RKO (cell line): Measurements from ENCODE around the gene EBF3.

Experiments used
- DNase-seq: peaks from one replicate; pipeline ENCODE4 v3.0.0-alpha.2; 2016; ENCODE audit warnings: low spot score

Gene EBF3

DNA sequence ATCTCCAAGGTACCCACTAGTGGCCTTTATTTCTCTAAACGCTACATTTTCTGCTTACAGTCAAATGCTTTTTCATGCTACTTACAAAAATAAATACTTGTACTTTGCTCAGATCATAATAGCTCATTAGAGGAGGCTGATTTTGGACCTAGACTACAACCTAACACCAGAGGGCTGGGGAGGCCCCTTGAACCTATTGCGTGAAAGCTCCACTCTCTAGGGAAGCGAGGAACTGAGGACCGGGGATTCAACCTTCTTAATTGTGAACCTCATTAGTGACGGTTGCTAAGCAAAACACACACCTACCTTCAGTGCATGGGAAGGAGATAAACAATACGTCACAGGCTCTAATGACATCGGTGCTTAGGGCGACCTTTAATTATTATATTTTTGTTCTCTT, 92.1 kb downstream of the EBF3 start:
- no peak for DNase-seq

DNA sequence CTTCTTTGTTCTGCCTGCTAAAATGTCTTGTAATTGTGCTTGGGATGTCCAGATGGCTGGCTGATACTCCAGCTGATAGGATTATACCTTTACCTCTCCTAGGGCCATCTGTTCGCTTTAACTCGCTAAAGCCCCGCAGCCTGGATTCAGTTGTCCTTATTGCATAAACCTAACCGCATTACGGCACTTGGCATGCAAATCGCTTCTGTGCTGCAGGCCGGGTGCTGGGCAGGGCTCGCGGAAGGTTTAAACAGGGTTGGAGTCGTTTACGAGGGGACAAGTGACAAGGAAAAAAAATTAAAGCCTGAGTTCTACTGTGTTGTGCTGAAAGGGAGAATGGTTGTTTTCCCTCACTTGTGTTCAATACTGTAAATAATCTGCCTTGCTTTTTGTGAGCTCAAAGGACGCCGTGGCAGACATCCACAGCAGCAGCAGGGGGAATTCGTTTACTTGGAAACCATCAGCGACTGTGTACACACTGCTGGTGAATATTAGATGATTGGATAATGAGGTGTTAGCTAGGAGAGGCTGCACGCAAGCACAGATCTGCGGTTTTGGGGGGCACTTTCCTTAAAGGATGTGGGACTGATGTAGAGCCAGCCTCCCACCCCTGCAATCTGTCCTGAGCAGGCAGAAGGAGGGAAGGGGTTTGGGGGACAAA, 93.0 kb downstream of the EBF3 start:
- DNase-seq, result no peak

DNA sequence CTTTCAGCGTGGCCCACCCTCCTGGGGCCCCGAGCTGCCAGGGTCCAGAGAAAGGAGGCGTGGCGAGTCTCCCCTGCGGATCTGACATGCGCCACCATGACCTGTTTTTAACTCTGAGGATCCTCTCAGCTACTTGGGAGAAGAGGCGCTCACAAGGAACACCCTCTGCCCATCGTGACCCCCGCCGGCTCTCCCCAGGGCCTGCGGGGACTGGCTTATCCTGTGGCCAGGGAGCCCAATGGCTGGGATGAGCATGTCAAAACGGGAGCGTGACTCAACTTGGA, 93.7 kb downstream of the EBF3 start:
- no peak for DNase-seq

DNA sequence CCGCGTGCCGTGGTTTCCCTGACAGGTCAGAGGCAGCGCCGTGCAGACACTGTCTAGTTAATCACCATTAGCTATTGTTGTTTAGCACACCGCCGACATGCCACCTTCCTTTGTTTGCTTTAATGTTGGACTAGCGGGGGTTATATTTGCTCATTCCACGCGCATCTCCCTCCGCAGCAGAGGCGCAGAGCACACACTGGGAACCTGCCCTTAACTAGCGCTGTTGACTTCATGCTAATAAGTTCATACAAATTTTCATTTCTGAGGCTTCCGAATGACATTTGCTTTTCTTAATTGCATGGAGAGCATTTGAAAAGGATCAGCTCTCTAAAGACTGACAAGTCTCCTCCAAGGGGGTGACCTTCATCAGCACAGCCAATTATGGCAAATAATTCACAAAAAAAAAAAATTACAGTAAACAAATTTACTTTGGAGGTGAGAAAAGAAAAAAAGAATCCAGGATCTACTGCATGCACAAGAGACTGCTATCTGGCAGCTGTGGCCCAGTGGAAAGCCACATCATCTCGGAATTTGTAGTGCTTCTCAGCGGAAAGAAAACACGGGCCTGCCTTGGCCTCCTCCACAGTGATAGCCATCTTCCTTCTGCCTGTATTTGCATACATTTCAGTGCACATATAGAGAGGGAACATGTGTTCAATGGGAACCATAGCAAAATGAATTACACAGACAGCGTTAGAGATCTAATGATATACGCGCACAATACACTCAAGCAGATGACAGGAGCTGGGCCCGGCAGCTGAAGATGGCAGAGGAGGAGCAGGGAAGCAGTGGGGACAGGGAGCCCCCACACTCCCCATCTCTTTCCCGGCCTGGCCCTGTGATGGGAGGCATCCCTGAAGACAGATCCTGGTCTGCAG, 94.2 kb downstream of the EBF3 start:
- DNase-seq, result no peak

DNA sequence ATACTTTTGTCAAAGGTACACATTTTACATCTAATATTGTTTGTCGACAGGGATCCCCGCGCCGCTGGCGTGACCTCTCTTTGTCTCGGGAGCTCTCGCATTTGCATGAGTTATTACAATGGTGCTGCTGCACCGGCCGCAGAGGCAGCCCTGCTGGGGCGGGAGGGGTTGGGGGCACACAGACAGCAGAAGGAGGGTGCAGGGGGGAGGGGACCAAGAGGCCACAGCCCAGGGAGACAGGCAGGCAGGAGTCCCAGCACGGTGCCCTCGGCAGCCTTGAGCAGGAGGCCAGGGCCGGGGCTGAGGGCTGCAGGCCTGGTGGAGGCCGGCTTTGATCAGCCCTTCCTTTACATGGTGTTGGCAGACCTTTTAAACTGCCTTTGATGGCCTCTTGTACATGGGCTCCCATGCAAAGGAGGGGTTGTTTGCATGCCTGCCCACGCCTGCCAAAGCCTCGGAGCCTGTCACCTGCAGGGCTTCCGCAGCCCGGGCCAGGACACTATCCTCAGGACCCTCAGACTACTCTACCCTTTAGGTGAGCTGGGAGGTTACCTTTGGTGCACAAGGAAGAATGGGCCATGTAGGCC, 95.5 kb downstream of the EBF3 start:
- DNase-seq, result no peak

DNA sequence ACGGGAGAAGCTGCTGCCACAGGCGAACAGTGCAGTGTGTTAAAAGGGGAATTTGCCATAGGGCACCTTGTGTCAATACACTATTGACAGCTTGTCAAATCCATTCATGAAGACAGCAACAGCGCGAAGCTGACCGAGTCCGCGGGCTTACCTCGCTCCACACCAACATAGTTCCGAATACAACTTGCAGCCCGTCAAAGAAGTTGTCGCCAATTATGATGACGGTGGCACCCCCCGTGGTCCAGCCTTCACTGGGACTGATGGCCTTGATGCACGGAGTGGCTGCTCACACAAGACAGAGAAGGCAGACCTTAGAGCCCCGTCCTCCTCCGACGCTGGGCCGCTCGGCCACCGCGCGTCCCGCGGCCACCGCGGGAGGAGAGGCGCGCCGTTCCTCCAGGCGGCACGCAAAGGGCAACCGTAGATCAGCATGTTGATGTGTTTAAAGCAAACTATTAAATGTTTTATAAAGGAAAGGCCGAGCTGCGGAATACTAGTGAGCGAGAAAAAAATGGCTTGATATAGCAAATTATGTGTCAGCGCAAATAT, 96.4 kb downstream of the EBF3 start:
- DNase-seq, result no peak

DNA sequence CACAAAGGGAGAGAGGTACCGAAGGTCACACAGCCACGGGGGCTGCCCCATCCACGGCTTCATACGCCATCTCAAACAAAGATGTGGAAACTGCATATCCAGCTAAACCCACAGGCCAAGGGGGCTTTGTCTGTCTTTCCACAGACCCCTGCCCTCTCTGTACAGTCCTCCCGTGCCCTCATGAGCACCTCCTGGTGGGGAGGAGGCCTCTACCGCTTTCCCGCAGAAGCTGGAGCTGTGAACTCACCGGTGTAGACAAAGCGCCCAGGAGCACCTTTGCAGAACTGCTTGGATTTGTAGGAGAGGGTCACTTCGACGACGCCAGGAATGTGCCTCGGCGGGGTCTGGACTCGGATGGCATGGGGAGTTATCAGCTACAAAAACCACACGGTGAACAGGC, 97.2 kb downstream of the EBF3 start:
- DNase-seq, result no peak

DNA sequence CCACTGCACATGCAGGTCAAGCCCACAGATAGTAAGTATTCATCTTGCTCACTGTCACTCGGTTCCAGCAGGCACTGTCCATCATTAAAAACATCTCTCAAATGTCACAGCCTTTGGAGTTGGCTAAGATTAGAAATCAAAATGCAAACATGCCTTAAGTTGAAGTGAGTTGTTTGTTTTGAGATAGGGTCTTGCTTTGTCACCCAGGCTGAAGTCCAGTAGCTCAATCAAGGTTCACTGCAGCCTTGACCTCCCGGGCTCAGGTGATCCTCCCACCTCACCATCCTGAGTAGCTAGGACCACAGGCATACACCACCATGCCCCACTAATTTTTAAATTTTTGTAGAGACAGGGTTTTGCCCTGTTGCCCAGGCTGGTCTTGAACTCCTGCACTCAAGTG, 98.1 kb downstream of the EBF3 start:
- no peak for DNase-seq

DNA sequence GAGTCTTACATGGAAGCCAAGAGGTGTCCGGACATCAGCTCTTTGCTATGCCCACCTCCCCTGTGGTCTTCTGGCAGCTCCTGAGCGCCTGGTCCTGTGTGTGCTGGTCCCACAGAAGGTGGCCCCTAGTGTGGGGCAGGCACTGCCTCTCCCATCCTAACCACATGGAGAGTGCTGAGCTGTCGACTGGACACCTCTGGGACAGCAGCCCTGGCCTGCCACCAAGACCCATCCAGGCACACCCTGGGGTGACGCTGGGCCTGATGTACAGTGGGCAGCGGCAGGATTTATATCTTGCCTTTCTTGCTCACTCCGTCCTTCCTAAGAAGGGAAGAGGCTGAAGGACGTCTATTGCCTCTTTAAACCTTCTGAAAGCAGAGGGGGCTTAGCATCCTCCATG, 98.7 kb downstream of the EBF3 start:
- no peak for DNase-seq

DNA sequence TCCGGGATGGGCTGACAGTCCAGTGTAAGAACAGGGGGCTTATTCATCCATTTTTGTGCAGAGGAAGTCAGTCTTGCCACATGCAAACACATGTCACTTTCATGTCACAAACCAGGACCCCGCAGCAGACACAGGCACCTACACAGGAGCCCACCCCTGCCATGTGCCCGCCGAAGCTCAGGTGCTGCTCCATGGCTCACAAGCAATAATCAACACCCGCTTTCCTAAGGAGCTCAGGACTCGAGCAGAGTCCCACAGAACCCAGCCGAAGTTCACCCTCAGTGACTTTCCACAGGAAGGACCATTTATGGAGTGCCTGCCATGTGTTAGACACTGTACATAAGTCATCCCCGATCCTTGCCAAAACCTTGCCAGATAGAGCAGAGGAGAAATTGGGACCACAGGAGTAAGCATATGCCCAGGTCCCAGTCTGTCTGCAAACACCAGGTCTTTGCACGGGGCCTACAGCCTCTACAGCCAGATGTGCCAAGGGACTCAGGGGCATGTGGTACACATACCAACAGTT, 99.4 kb downstream of the EBF3 start:
- no peak for DNase-seq

DNA sequence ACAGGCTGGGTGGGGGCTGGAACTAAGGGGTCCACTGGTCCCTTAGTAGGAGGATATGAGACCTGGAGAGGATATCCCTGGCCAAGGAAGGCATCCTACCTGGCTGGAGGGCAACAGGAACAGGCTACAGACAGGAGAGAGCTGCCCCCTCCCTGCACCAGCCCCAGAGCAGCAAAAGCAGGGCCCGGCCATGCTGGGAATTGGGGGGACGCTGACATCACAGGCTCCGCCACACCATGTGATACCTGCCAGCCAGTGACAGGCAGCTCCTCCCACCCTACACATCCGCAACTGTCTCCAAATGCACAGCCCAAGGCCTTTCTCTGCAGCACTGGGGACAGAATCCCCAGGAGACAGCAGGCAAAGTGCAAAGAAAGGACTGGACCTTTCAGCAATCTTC, 100.0 kb downstream of the EBF3 start:
- DNase-seq, result no peak

DNA sequence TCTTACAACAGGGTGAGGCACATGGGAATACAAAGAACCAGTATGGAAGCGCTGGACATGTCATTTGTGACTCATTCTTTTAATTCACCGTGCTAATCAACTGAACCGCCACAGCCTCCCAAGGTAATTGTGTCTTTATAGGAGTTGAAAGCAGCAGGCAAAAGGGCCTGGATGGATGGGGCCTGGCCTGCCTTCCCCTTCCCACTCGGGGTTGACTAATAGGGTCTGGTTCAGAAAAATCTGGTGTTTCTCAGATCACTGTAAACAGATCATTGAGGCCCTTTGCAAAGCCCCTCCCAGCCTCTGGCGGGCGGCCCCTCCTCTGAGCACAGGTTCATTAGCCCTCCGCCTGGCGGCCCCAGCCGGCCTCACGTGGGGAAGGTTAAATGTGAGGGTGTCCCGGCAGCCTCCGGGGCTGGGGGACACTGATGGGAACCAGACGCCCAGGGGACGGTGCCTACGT, 100.8 kb downstream of the EBF3 start:
- DNase-seq, result no peak

DNA sequence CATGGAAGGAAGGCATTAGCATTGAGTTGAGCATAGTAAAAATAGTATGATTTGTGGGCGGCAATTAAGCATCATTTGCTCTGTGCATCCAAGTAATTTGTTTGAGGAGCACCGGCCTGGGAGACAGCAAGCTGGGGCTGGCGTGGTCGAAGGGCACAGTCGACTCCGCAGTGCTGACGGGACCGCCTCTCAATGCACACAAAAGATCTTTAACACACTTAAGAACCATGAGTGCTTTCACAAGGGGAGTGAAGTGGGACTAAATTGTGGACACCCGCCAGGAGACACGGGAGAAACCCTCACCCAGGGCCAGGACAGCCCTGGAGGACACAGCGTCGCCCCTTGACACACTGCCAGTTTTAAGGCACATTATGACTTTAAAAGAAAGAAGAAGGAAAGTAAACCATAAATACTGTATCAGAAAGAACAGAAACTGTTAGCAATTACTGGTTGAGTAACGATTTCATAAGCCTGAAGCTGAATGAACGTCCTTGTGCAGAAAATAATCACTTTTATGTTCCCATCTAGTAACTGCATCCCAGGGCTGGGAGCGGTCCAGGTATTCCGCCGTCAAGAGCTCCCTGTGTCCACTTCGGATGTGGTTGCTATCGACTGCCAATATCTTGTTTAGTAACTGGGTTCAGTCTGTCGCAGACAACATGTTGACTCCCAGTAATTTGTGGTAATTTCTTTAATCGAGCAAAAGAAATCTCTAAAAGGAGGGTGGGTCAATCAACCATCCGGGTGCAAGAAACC, 102.1 kb downstream of the EBF3 start:
- DNase-seq, result no peak

DNA sequence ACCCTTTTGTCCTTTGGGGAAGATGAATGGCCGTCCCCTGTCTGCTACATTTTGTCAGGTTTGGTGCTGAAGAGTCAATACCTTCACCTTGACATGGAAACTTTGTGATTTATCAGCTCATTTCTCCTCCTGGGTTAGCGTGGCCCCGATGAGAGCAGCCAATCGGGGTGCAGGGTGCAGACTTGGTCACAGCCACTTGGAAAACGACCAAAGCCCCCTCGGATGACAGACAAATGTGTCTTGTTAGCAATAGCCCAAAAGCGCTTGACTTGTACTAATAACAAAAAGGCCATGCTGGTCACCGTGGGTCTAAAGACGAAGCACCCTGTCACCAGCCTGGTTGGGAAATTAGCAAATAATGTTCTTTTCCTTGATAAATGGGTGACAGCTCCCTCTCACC, 103.7 kb downstream of the EBF3 start:
- DNase-seq, result no peak

DNA sequence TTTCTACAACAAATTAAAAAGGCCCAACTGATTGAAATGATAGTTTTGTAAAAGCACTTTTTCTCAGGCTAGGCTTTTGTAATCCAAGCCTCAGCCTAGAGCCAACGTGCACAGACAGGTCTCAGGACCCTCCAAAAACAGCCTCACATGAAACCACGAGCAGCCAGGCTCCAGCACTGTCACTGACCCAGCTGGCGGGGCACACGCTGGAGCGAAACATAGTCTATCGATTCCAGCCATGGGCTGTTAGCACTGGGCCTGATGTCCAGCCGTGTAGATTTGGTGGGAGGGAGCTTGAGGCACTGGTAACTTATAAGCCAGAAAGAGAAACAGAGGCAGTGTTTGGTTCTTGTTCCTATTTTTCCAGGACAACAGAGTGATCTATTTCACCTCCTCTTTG, 104.5 kb downstream of the EBF3 start:
- DNase-seq, result no peak

DNA sequence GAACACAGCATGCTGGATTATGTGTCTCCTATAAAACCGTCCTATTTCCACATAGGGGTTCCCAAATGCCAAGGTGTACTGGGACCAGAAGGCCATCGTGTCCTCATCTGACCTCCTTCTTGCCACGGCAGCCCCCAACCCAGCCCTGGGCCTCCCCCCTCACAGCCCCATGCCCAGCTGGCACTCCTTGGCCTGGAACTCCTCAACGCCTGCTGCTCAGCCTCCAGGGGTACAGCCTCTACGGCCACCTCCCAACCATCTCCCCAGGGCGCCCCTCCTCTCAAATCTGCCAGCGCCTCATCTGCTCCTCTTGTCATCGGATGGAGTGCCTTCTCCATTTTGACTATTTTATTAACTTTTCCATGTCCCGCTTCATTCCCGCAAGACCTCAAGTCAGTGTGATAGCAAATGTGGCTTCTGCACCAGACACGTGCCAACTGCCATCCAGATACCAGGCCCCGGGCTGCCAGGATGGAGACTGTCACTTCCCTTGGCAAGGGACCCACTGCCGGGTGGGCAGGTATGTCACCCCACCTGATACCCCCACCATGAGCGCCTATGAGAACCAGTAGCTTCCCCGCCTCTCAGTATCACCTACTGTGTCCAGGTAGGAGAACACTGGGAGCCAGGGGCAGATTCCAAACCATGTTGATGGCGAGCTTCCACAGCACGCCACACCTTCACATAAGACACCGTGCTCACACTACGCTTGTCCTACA, 106.7 kb downstream of the EBF3 start:
- DNase-seq, result no peak

DNA sequence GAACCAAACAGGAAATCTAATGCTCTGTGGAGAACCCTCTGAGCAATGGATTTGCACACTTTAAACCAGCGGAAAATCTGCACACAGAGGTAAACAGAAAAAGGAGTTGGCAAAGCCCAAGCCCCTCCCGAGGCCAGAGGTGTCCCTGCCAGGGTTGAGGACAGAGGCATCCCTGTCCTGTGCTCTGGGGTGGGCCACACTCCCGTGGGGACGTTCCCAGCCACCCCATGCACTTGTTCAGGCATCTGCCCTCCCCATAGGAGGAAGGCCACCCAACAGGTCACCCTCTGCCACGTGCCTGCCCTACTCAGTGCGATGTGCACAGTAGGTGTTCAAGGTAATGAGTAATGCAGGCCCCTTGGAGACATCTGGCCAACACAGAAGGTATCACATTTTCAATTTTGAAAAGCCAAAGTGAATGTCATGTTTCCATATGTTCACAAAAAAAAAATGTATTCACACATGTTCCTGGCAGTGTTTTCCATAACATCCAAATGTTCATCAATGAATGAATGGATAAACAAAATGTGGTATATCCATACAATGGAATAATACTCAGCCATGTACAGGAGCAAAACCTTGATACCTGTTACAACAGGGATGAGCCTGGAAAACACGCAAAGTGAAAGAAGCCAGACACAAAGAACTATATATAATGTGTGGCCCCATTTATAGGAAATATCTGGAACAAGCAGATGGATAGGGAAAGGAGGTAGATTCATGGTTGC, 108.1 kb downstream of the EBF3 start:
- no peak for DNase-seq

DNA sequence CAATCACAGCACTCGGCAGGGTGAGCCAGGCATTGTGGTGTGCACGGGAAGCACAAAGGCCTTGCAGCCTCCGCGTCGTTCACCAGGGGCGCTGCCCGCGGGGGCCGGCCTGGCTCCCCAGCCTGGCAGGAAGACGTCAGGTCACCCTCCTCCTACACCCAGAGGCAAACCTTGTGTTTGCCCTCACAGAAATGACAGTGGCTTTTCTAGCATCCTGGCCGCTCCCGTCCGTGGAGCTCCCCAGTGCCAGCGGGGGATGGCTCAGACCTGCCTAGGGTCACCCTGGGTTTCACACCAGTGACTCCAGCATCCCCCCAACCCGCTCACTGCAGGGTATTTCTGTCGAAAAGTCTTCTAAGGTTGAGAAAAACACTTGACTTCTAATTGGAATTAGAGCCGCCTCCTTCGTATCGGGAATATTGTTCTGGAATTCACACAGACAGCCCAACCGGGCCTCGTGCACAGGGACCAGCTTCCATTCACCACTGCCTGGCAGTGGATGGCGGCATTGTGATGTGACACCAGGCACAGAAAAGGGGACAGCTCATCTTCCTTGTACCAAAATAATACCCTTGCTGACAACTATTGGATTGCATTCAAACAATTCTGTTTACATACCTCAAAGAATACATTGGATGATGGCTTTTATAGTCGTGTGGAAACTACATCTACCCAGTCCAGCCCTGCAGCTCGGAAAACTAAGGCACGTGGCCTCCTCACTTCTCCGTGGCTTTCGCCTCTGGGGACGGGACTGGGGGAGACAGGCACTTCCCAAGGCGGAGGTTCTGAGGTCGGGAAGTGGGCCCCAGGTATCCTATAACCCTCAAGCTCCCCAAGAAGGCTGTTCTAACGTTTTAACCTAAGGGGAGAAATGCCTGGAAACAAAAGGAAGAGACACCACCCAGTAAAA, 109.0 kb downstream of the EBF3 start:
- DNase-seq, result no peak

DNA sequence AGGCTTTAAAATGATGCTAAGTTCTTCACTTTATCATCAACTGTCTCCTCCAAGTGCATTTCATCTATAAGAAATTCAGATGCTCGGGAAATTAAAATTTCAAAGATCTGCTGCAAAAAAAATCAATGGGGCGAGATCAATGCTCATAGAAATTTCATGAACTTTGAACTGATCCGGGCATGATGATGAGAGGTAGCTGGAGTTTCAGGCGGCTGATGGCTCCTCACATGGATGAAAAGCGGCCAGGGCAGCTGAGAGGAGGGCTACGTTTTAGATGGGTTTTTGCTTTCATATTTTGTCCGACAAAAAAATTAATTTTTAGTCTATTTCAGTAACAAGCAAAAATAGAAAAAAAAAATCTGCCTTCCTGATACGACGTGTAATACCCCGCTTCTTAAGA, 109.9 kb downstream of the EBF3 start:
- no peak for DNase-seq

DNA sequence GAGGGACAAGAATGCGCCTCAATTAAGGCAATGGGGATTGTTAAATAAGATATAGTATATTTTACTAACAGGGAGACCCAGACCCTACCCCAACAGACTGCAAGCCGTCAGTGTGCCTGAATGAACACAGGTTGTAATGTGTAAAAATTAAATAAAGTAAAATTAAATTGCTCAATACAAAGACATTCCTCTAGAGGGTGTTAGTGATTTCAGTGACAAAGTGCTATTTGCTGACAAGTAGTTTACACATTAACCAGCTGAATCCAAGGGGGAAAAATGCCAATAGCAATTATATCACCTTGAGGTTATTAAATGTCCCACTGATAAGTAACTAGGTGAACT, 110.5 kb downstream of the EBF3 start:
- peak; percentile 45 for DNase-seq
